HG02642 (cell line): ENCODE data around the gene RAB3GAP1.
A peak's percentile ranks its signal among the peaks of the same experiment; 100 is the strongest.

ENCODE experiments used
- ATAC-seq: cut with Tn5 transposase; IDR thresholded peaks from one replicate; pipeline ENCODE4 v1.9.1; 2021; ENCODE audit warnings: mild to moderate bottlenecking; ENCODE audit not compliant: unreplicated experiment, poor library complexity

RAB3GAP1 gene

DNA sequence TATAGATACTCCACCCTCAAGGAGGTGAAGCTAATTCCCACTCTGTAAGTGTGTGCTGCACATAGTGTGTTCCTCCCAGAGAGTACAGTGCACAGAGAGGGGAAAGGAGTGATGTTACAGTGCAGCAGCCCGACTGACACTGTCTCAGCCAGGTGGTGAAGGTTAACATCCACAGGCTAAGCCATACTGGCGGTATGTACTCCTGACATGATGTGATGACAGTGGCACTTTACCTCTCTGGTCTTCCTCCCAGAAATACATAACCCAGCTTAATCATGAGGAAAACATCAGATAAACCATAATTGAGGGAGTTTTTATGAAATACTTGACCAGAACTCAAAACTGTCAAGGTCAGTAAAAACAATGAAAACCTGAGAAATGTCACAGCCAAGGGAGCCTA, 107.1 kb downstream of the RAB3GAP1 start:
- ATAC-seq: no peak

DNA sequence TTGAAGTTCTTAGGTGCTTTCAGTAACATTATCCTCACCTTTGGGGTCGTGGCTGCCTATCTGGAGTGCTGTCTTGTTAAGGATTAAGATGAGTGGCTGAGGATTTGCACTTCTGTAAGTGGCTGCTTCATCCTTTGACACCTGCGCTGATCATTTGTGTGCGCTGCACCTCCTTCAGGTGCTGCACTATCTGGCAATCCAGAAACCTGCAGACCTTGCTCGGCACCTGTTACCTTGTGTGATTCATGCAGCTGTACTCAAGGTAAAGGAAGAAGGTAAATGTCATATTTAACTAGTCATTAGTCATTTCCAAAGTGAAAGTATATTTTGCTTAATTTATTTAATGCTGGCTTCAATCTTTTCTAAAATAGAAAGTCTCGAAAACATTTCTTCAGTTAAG, 110.3 kb downstream of the RAB3GAP1 start:
- no peak for ATAC-seq

DNA sequence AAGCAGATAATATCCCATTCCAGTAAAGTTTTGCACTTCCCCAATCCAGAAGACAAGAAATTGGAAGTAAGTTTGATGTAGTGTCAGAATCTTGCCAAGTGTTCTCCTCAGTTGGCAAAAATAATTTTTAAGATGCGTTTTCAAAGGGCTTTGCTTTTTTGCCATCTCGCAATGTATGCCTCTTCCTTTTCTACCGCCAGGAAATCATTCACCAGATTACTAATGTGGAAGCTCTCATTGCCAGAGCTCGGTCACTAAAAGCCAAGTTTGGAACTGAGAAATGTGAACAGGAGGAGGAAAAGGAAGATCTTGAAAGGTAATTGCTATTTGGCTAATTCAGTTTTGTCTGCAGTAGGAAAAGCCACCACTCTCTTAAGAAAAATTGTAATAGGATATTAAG, 110.7 kb downstream of the RAB3GAP1 start:
- ATAC-seq: no peak

DNA sequence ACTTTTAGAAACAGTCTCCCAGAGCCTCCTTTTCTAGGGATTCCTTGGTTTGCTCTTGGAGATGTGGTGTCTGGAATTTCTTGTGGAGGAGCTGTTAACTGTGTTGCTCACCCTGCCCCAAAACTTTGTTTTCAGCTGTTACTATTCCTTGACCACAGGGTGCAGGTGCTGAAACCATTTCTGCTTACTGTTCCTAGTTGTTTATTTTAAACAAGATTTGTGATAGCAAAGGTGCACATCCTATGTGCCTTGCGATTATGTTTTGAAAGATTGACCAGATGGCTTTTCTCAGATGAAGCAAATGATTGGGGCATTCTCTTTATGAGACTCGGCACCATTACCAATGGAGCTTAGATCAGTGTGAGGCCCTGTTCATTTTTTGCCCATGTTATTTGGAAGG, 111.2 kb downstream of the RAB3GAP1 start:
- ATAC-seq: peak; percentile 61

- no peak for ATAC-seq
Observed at GRCh38 chr2:135163901-135164300, 111.8 kb downstream of the RAB3GAP1 start.

GRCh38 chr2:135164431-135164830, 112.3 kb downstream of the RAB3GAP1 start:
- ATAC-seq: no peak

GRCh38 chr2:135167273-135167672, 115.2 kb downstream of the RAB3GAP1 start:
- no peak for ATAC-seq

DNA sequence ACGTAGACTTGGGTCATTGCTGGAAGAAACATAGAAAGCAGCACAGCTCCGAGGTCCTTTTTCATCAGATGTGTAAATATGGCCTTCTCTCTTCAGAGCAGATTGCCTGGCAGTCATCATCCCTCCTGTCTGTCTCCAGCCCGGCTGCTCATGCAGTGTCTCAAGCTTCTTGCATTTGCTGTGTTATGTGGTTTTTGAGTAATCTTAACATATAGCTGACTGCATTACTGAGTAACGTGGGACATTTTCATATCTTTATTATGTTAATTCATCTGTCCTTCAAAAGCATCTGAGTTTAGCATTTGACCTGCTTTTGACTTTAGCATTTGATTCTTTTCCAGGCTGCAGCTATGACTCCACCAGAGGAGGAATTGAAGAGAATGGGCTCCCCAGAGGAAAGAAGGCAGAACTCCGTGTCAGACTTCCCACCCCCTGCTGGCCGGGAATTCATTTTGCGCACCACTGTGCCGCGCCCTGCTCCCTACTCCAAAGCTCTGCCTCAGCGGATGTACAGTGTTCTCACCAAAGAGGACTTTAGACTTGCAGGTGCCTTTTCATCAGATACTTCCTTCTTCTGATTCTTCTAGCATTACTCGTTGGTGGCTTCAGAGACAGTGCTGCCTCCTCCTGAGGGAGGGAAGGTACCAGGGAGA, 116.2 kb downstream of the RAB3GAP1 start:
- ATAC-seq: no peak

GRCh38 chr2:135169900-135170753, 118.0 kb downstream of the RAB3GAP1 start:
- no peak for ATAC-seq

DNA sequence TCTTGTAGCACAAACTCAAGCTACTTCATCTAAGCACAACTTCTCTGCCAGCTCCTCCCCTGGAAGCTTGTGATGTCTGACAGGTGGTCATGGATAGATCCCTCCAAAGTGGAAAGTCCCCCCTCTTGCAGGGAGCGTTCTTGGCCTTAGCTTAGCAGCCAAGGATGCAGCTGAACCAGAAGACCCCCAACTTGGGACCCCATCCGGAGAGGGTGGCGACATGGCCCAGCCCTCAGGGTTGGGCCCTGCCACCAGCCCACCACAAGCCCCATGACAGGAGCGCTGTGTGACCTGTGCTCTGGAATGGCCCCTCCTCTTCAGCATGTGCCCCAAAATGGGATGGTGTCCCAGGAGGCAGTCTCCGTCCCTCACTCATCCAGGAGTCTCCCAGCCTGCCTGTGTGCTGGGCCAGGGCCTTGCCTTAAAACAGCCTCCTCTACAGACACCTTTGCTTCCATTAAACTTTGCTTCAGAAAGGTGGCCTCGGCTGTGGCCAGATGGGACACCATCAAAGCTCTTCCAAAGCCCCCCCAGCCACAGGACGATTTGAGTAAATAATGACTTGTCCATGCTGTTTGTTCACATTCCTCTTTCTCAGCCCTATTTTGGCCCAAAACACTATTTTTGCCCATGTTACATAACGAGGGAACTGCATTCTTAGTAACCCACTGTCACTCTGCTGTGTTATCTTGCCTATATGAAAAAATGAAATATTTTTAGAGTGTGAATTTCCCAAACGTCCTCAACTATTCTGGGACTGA, 122.1 kb downstream of the RAB3GAP1 start:
- no peak for ATAC-seq

DNA sequence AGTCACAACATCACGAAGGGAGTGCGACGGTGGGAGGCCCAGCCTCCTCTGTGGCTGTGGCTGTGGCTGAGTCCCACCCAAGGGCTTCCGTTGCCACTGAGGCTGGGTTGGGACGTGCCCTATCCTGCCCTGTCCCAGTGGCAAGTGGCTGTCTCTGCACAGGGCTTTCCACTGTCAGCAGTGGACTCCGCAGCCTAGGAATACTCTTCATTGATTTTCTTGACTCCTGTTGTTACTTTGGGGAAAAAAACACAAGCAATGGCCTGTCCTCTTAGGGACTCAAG, 122.7 kb downstream of the RAB3GAP1 start:
- ATAC-seq: no peak

- ATAC-seq: no peak
Observed at GRCh38 chr2:135175177-135175576, 123.1 kb downstream of the RAB3GAP1 start.

- ATAC-seq: no peak
Observed at GRCh38 chr2:135179689-135180088, 127.6 kb downstream of the RAB3GAP1 start.

- no peak for ATAC-seq
Observed at GRCh38 chr2:135182190-135182589, 130.1 kb downstream of the RAB3GAP1 start.

DNA sequence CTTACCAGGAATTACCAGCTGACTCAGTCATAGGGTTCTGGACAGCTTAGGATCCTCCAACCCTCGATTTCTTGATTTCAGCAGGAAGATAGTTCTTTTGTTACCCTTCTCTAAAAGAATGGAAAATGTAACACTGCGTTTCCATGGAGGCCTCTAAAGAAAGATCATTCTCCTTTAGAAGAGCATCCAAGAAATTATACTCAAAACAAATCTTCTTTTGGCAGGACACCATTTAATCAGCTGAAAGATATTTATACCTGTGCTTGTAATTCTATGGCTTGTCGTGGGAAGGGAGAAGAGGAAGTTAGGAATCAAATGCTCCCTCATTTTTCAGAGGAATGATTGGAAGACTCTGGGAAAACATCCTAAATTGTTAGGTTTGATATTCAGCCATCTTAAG, 130.5 kb downstream of the RAB3GAP1 start:
- no peak for ATAC-seq

- no peak for ATAC-seq
Observed at GRCh38 chr2:135183822-135184221, 131.7 kb downstream of the RAB3GAP1 start.

GRCh38 chr2:135186054-135186453, 134.0 kb downstream of the RAB3GAP1 start:
- ATAC-seq: no peak

GRCh38 chr2:135187270-135187669, 135.2 kb downstream of the RAB3GAP1 start:
- ATAC-seq: no peak

- no peak for ATAC-seq
Observed at GRCh38 chr2:135189148-135189547, 137.1 kb downstream of the RAB3GAP1 start.

GRCh38 chr2:135190799-135191198, 138.7 kb downstream of the RAB3GAP1 start:
- ATAC-seq: no peak

DNA sequence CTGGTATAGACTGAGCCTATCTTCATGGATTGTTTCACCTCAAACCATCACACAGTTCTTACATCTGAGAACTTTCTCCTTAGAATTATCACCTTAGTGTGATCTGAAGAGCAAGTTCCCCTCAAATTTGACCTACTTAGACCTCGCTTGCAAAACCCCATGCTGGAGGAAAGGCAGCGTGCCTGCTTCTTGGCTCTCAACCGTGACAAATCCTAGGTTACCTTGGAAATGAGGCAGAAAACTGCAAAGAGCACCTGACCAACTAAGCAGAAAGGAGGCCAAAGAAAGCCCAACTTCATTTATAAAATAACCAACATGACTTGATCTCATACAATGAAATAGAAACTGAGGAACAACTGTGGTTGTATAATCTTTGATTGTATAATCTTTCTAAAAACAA, 146.4 kb downstream of the RAB3GAP1 start:
- no peak for ATAC-seq
